HG03095 (cell line): ENCODE measurements around the gene MAPK12.

Experiments used
- ATAC-seq: cut with Tn5 transposase; IDR thresholded peaks from one replicate; pipeline ENCODE4 v1.9.1; 2021; ENCODE audit warnings: moderate library complexity; ENCODE audit not compliant: unreplicated experiment

MAPK12 gene

GRCh38 chr22:50261615-50262459, at the start of gene MAPK12:
MAPK12 (minus strand) TSS chr22:50261683; CDS start chr22:50261509, 174 bp downstream.
- no peak for ATAC-seq

GRCh38 chr22:50310949-50311444, 49.5 kb upstream of the MAPK12 start:
- ATAC-seq = no peak

- ATAC-seq = no peak
Measured at GRCh38 chr22:50310031-50310722, 48.7 kb upstream of the MAPK12 start.

- no peak for ATAC-seq
Measured at GRCh38 chr22:50309601-50309991, 48.1 kb upstream of the MAPK12 start.

GRCh38 chr22:50308986-50309600, 47.6 kb upstream of the MAPK12 start:
- no peak for ATAC-seq

GRCh38 chr22:50308597-50308935, 47.1 kb upstream of the MAPK12 start:
- no peak for ATAC-seq

- ATAC-seq = no peak
Measured at GRCh38 chr22:50307890-50308596, 46.6 kb upstream of the MAPK12 start.

GRCh38 chr22:50306753-50307749, 45.6 kb upstream of the MAPK12 start, which contains the start of gene PLXNB2:
PLXNB2 (minus strand) TSS chr22:50307646; CDS start chr22:50290584, 17,062 bp downstream.
- ATAC-seq = no peak

GRCh38 chr22:50305923-50306566, 44.6 kb upstream of the MAPK12 start:
- no peak for ATAC-seq

GRCh38 chr22:50305393-50305922, 44.0 kb upstream of the MAPK12 start:
- ATAC-seq = no peak

GRCh38 chr22:50304528-50305392, 43.3 kb upstream of the MAPK12 start:
- ATAC-seq = no peak

- ATAC-seq = no peak
Measured at GRCh38 chr22:50303848-50304527, 42.5 kb upstream of the MAPK12 start.

GRCh38 chr22:50303515-50303847, 42.0 kb upstream of the MAPK12 start:
- ATAC-seq = no peak

GRCh38 chr22:50302564-50302963, 41.1 kb upstream of the MAPK12 start:
- ATAC-seq = no peak

GRCh38 chr22:50302041-50302541, 40.6 kb upstream of the MAPK12 start:
- ATAC-seq = no peak

GRCh38 chr22:50301581-50301991, 40.1 kb upstream of the MAPK12 start:
- ATAC-seq = no peak

GRCh38 chr22:50300620-50301257, 39.3 kb upstream of the MAPK12 start:
- no peak for ATAC-seq
